ENCODE results near the gene SCG3.

- no peak for TF ChIP-seq CTCF (conservative IDR thresholded peaks at IDR 0.05)
- TF ChIP-seq EZH2 (IDR thresholded peaks at IDR 0.05; ENCODE audit: low read depth), result no peak
Observed at GRCh38 chr15:51672913-51673857, 8.1 kb upstream of the SCG3 start.

Data from PC-9 (cell line).